CD4-positive, alpha-beta T cell treated with Interleukin-21 for 1 hour (primary cell): ENCODE results near the gene RIMBP2.

Experiments
- DNase-seq: peaks from one replicate; pipeline ENCODE4 v3.0.0-alpha.2; 2020

The RIMBP2 gene

DNA sequence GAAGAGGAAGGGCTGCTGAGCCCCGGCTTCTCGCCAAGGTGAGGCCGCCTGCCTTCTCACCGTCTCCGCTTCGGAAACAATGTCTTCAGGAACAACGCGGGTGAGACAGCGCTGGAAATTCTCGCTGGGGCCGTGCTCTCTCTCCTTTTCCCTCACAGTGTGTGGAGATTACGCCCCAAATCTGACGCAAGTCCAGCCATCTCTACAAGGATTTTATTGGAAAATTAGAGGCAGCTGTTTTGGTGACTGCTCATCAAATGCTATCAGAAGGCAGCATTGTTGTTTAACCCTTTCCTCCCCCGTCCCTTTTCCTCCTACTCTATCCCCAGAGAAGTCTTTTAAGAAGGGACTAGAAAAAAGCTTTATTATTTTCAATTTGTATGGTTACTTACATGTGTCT, 324.9 kb downstream of the RIMBP2 start:
- DNase-seq: no peak

- no peak for DNase-seq
Observed at GRCh38 chr12:130385193-130385592, 330.9 kb downstream of the RIMBP2 start.

DNA sequence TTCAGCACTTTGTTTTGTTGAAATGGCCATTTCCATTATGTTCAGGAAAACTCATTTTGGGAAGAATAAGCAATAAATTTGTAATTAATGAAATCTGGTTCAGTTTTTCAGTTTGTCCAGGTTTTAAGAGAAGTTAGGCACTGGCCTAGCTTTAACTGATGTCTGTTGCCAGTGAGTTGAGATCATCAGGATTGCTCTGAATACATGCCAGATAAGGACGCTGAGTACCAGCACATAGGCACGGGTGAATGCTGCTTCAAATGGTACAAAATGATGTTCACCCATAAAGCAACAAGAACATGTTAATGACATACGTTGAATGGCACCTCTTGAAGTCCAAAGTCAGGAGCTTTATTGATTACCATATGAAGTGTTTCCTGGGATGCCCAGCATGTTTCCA, 331.9 kb downstream of the RIMBP2 start:
- no peak for DNase-seq

- DNase-seq: no peak
Observed at GRCh38 chr12:130382818-130383217, 333.3 kb downstream of the RIMBP2 start.

- DNase-seq: no peak
Observed at GRCh38 chr12:130375296-130376287, 340.5 kb downstream of the RIMBP2 start.

- no peak for DNase-seq
Observed at GRCh38 chr12:130374083-130374482, 342.0 kb downstream of the RIMBP2 start.

GRCh38 chr12:130372936-130373335, 343.2 kb downstream of the RIMBP2 start:
- DNase-seq: no peak

DNA sequence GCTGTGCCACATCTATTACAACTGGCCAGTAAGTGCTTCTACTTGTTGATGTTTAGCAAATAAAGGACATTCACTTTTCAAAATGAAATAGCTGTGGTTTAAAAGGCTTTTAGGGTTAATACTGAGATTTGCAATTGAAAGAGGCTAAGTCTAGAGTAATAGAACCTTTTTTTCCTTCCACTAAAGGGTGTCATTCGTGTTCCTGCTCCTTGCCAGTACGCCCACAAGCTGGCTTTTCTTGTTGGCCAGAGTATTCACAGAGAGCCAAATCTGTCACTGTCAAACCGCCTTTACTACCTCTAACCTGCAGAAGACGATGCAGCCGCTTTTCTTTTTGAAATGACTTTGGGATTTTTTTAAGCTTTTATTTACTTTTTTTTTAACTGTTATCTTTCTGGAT, 344.8 kb downstream of the RIMBP2 start:
- no peak for DNase-seq

DNA sequence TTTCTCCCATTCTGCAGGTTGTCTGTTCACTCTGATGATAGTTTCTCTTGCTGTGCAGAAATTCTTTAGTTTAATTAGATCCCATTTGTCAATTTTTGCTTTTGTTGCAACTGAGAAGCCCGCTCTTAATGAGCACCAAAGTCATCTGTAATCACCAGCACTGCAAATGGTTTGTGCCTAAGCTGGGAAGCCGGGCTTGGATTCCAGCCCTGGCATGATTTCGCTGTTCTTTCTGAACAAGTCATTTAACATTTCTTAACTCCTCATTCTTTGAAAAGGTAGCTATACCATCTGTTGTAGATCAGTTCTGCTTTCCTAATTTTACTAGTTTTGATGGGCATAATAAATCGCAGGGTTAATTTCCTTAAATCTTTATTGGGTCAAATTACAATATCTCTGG, 346.3 kb downstream of the RIMBP2 start:
- DNase-seq: no peak

- DNase-seq: no peak
Observed at GRCh38 chr12:130367523-130367922, 348.6 kb downstream of the RIMBP2 start.

GRCh38 chr12:130367003-130367402, 349.1 kb downstream of the RIMBP2 start:
- DNase-seq: no peak

DNA sequence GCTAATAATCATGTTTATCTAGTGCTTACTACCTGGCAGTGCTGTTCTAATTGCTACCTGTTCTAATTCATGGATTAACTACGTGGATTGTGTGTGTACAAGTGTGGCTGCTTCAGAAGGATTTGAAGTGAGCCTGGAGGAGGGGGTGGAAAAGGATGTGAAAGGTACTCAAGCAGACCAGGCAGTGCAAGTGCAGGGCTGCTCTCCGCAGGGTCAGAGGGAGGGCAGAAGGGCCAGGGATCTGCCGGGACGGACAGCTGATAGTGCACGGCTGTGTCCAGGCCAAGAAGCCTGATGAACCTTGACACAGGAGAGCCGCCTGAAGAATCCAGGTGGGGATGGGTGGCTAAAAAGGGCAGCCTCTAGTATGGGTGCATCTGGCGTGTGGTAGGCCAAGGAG, 349.9 kb downstream of the RIMBP2 start:
- DNase-seq: no peak

- no peak for DNase-seq
Observed at GRCh38 chr12:130364578-130364977, 351.5 kb downstream of the RIMBP2 start.

DNA sequence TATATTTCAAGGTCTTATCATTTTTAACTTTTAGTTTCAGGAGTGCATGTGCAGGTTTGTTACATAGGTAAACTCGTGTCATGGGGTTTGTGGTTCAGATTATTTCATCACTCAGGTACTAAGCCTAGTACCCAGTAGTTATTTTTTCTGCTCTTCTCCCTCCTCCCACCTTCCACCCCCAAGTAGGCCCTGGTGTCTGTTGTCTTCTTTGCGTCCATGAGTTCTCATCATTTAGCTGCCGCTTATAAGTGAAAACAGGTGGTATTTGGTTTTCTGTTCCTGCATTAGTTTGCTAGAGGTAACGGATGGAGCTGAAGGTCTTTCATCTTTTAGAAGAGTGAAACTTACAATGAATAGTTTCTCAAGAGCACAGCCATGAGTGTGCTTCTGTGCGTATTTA, 354.0 kb downstream of the RIMBP2 start:
- no peak for DNase-seq

GRCh38 chr12:130357729-130358330, 358.3 kb downstream of the RIMBP2 start:
- DNase-seq: no peak

GRCh38 chr12:130357241-130357640, 358.9 kb downstream of the RIMBP2 start:
- no peak for DNase-seq

DNA sequence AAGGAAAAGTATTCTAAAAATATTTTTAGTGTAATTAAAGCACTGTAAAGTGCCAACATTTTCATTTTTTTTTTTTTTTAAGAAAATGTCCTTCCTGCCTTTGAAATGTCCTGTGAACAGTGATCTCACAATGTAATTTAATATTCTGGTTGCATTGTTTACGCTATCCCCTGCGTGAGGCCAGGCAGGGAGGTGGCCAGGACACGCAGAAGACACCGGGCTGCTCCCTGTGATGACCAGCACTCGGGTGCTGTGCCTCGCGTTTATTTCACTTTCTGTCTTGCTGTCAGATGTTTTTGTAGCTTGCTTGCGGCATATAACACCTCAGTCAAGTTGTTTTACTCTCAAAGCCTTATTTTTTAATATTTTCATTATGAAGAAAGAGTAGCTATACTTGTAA, 359.9 kb downstream of the RIMBP2 start:
- DNase-seq: no peak

- DNase-seq: no peak
Observed at GRCh38 chr12:130354407-130354806, 361.7 kb downstream of the RIMBP2 start.

GRCh38 chr12:130353081-130353480, 363.0 kb downstream of the RIMBP2 start:
- no peak for DNase-seq

- DNase-seq: no peak
Observed at GRCh38 chr12:130351326-130351725, 364.8 kb downstream of the RIMBP2 start.

DNA sequence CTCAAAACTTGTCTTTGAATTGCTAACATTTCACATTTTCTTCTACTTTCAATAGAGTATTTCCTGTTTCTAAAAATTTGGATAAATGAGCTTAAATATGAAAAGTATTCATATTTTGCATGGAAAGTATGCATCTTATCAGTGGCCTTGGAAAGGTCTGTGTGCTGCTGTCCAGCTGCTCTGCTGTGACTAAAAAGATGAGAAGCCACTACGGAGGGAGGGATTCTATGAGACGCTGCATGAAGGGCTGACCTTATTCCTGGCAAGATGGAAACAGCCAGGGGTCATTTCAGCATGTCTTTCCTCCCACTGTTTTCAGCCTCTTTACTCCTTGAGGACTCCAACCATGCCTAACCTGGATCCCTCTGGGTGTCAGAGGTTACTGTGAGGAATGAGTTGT, 365.4 kb downstream of the RIMBP2 start:
- DNase-seq: no peak

DNA sequence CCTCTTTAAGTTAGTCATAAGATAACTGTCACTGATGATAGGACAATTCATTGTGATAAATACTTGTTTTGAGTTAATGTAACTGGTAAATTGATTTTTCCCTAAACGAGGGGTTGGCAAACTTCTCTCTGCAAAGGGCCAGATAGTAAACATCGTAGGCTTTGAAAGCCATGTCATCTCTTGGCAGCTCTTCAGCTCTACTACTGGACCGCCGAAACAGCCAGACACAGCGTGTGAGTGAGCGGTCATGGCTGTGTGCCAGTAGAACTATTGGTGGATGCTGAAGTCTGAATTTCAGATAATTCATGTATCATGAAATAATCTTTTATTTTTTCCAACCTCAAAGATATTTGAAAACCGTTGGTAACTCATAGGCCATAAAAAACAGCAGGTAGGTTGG, 368.5 kb downstream of the RIMBP2 start:
- no peak for DNase-seq
